ENCODE data around the gene SPAG5.
A peak's percentile ranks its signal among the peaks of the same experiment; 100 is the strongest.
"Not testable (repeated sequence)": the region's sequence is repeated elsewhere in the genome, so short reads cannot be mapped to it uniquely, and the experiment has no call there.

SPAG5 gene

DNA sequence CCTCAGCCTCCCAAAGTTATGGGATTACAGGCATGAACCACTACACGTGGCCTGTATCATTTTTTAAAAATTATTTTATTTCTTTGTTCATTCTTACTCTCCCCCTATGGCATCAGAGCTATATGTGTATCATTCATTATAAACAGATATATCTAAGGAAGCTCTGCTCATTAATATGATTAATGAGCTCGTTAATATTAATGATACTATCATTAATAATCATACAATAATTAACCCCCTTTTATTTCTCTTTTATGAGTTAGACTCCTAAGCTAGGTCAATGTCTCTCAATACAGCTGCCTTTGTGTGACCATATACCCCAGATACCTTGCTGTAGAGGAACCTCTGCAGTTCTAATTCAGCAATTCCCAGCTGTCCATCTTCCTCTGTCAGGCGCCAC, 19.6 kb upstream of the SPAG5 start:
- Mint-ChIP-seq H3K9me3 (no peaks in the 10 kb centered on the region), H3K36me3 (peaks cover 21% of the 10 kb centered on the region), H3K27ac (no peak overlapping the region), H3K4me1 (peaks cover 7% of the 10 kb centered on the region), H3K4me3 (no peak overlapping the region), H3K27me3 (no peaks in the 10 kb centered on the region)

DNA sequence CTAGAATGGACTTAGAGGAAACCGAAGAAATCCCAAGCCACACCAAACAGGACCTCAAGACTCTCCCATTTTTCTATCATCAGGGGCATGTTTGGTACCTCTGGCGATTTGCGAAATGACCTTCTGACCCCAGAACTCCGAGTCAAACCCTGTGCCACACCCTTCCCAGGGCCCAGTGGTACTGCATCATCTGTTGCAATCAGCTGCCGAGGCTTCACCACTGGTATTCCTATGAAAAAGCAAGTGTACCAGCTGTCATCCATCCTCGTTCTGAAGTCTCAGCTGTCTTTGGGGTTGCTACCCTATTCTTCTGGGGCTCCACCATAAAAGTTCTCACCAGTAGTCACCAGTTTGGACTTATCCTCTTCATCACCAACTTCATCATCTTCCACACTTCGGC, 17.5 kb upstream of the SPAG5 start:
- H3K27me3 Mint-ChIP-seq, result no peaks in the 10 kb centered on the region
- H3K27ac Mint-ChIP-seq, result no peak overlapping the region
- H3K36me3 Mint-ChIP-seq, result peaks cover 14% of the 10 kb centered on the region
- H3K4me3 Mint-ChIP-seq, result no peak overlapping the region
- peaks cover 14% of the 10 kb centered on the region for H3K4me1 Mint-ChIP-seq
- H3K9me3 Mint-ChIP-seq, result no peaks in the 10 kb centered on the region

DNA sequence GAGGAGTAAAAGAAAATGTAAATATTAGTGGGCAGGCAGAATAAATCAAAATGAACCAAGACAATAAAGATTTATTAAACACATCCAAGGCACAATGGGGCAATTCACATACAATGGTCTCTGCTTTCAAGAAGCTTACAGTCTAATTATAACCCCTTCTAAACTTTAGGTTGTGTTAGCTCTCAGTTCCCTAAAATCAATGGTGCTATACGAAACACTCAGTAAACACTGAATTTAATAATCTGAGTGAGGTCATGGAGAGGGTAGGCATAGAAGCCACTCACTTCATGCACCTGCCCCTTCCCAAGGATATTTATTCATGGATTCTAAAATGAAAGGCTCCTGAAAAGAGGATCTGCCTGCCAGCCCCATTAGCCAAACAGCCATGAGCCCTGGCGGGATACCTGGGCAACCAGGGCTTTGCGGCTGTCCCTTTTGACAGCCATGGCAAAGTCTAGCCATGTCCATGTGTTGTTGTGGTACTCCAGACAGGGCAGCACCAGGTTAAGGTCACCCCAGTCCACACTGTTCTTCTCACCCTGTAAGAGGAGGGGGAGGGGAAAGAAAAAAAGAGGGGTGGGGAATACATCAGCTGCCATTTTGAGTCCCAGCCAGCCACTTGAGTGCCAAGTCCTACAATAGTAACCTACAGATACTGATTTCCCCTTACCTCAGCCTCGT, 16.6 kb upstream of the SPAG5 start:
- peaks cover 12% of the 10 kb centered on the region for H3K36me3 Mint-ChIP-seq
- peaks cover 14% of the 10 kb centered on the region for H3K4me1 Mint-ChIP-seq
- no peak overlapping the region for H3K27ac Mint-ChIP-seq

GRCh38 chr17:28613931-28614381, 15.1 kb upstream of the SPAG5 start, which contains the start of gene RSKR:
Gene RSKR, minus strand, starts transcription at chr17:28614185. Its CDS starts 24 bp downstream, at chr17:28614161.
- Mint-ChIP-seq H3K36me3 (peaks cover 7% of the 10 kb centered on the region), H3K4me3 (no peak within 1 kb of the TSS), H3K4me1 (peaks cover 14% of the 10 kb centered on the region), H3K27me3 (no peaks in the 10 kb centered on the region), H3K27ac (no peak within 1 kb of the TSS), H3K9me3 (no peaks in the 10 kb centered on the region)

More for the DNA sequence above, 16.6 kb upstream of the SPAG5 start:
- H3K4me3 Mint-ChIP-seq, result no peak overlapping the region
- no peaks in the 10 kb centered on the region for H3K27me3 Mint-ChIP-seq
- no peaks in the 10 kb centered on the region for H3K9me3 Mint-ChIP-seq

GRCh38 chr17:28612936-28613872, 14.4 kb upstream of the SPAG5 start:
- Mint-ChIP-seq H3K4me1 (peaks cover 14% of the 10 kb centered on the region), H3K27ac (no peak overlapping the region), H3K9me3 (no peaks in the 10 kb centered on the region), H3K27me3 (no peaks in the 10 kb centered on the region), H3K36me3 (peaks cover 7% of the 10 kb centered on the region), H3K4me3 (no peak overlapping the region)

GRCh38 chr17:28612531-28612930, 13.7 kb upstream of the SPAG5 start:
- Mint-ChIP-seq H3K36me3 (peaks cover 7% of the 10 kb centered on the region), H3K9me3 (no peaks in the 10 kb centered on the region), H3K4me1 (peaks cover 14% of the 10 kb centered on the region), H3K4me3 (no peak overlapping the region), H3K27ac (no peak overlapping the region), H3K27me3 (no peaks in the 10 kb centered on the region)

GRCh38 chr17:28610376-28610775, 11.6 kb upstream of the SPAG5 start:
- Mint-ChIP-seq H3K4me3 (no peak overlapping the region), H3K27ac (peak overlapping the region; percentile 48), H3K36me3 (peaks cover 3% of the 10 kb centered on the region), H3K9me3 (no peaks in the 10 kb centered on the region), H3K4me1 (peaks cover 14% of the 10 kb centered on the region), H3K27me3 (no peaks in the 10 kb centered on the region)

- H3K9me3 Mint-ChIP-seq, H3K27ac Mint-ChIP-seq, H3K36me3 Mint-ChIP-seq, H3K27me3 Mint-ChIP-seq, H3K4me3 Mint-ChIP-seq, H3K4me1 Mint-ChIP-seq: not testable (repeated sequence)
Measured at GRCh38 chr17:28604031-28604430, 5.2 kb upstream of the SPAG5 start.

DNA sequence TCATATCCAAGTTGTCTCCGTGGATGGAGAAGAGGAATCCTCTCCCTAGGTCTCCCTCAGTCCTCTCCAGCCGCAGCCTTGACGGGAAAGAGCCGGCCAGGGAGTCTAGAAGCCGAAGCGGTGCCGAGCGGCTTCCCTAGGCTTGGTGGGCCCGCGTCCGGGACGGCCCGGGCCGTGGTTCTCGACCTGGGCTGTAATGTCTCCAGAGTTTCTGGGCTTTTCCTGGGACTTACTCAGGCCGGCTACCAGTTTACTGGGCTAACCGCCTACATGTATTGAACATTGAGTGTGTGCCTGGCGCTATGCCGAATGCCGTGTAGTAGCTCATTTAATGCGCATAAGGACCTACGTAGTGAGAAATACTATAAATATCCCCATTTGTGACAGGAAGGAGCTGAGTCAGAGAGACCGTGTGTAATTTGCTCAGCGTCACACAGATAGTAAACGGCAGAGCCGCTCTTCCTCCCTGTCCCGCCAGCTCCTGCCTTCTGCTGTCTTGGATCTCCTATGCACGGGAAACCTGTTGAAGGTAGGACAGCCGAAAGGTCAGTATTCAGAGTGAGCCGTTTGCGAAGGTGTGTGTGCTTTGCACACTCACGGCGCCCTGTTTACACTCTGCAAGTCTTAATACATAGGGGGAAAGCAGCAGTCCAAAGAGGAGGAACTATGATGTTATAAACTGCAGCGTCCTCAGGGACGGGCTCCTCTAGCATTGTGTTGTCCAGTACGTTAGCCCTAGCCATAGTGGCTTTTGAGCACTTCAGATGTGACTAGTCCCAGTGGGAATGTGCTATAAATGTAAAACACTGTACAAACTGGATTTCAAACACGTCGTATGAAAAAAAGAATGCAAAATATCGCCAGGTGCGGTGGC, 723 bp upstream of the SPAG5 start:
- Mint-ChIP-seq H3K27ac (peak overlapping the region; percentile 94), H3K9me3 (no peaks in the 10 kb centered on the region), H3K36me3 (no peaks in the 10 kb centered on the region), H3K4me3 (peak overlapping the region; percentile 93), H3K4me1 (peaks cover 22% of the 10 kb centered on the region), H3K27me3 (no peaks in the 10 kb centered on the region)

DNA sequence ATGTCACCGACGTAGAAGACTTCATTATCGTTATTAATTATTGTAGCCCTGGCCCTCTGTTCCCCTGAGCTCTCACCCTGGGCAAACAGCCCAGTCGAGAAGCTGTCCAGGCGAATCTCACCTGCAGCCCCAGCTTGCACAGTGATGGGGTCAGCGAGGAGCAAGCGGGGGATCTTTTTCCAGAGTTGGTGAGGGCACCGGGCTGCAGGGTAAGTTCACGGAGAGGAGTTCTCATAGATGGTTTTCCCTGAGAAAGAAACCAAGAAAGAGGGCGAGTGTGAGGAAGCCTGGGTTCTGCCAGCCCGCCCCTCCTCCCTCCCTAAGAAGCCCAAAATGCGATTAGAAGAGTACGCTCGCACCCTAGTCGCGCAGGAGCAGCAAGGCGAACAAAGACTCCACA, 436 bp downstream of the SPAG5 start:
- Mint-ChIP-seq H3K27me3 (no peaks in the 10 kb centered on the region), H3K4me1 (peaks cover 22% of the 10 kb centered on the region), H3K27ac (peak overlapping the region; percentile 94), H3K4me3 (peak overlapping the region; percentile 93), H3K36me3 (no peaks in the 10 kb centered on the region), H3K9me3 (no peaks in the 10 kb centered on the region)

- Mint-ChIP-seq H3K27ac (peak overlapping the region; percentile 94), H3K9me3 (no peaks in the 10 kb centered on the region), H3K4me3 (peak overlapping the region; percentile 93), H3K4me1 (peaks cover 22% of the 10 kb centered on the region), H3K36me3 (no peaks in the 10 kb centered on the region), H3K27me3 (no peaks in the 10 kb centered on the region)
Measured at GRCh38 chr17:28597606-28598383, 1.0 kb downstream of the SPAG5 start.

- Mint-ChIP-seq H3K4me1 (no peaks in the 10 kb centered on the region), H3K27ac (no peak overlapping the region), H3K9me3 (no peaks in the 10 kb centered on the region), H3K27me3 (no peaks in the 10 kb centered on the region), H3K36me3 (peaks cover 1% of the 10 kb centered on the region), H3K4me3 (no peak overlapping the region)
Measured at GRCh38 chr17:28592260-28592659, 6.6 kb downstream of the SPAG5 start.

- H3K36me3 Mint-ChIP-seq, result peaks cover 4% of the 10 kb centered on the region
- H3K4me3 Mint-ChIP-seq, result no peak overlapping the region
- no peaks in the 10 kb centered on the region for H3K27me3 Mint-ChIP-seq
- H3K4me1 Mint-ChIP-seq, result no peaks in the 10 kb centered on the region
- H3K27ac Mint-ChIP-seq, result no peak overlapping the region
- H3K9me3 Mint-ChIP-seq, result no peaks in the 10 kb centered on the region
Measured at GRCh38 chr17:28585851-28586250, 13.0 kb downstream of the SPAG5 start.

DNA sequence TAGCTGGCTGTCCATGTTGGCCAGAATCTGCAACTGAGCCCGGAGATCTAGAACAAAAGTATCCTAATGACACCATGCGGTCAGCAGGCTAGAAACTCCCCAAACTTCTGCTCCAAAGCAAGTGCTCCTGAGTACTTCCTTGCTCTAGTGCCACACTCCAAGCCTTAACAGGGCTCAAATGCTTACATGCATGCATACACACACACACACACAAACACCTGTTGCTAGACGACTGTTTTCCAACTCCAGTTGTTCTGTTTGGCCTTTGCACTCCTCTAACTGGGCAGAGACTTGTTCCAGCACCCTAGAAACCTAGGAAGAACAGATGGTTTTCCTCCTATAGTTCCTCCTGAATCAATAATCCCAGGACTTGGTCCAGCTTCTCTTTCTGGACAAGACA, 14.4 kb downstream of the SPAG5 start:
- no peaks in the 10 kb centered on the region for H3K9me3 Mint-ChIP-seq
- no peaks in the 10 kb centered on the region for H3K4me1 Mint-ChIP-seq
- no peak overlapping the region for H3K27ac Mint-ChIP-seq
- H3K27me3 Mint-ChIP-seq, result no peaks in the 10 kb centered on the region
- H3K4me3 Mint-ChIP-seq, result no peak overlapping the region
- peaks cover 4% of the 10 kb centered on the region for H3K36me3 Mint-ChIP-seq

DNA sequence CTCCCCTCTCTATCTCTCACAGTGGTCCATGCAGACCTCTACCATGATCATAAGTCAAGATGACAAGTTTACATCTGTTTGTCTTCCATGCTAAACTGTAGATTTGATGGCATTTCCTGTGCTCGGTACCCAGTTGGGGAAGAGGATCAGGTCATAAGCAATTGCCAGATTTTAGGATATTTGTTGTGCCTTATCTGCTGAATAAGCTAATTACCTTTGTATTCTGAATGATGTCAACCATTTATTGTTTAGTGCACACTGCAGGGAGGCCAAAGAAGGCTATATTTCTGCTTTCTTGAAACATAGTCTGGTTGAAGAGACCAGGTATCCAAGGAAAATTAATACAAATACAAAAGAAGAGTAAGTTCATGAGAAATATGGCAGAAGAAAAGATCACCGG, 16.3 kb downstream of the SPAG5 start:
- no peaks in the 10 kb centered on the region for H3K9me3 Mint-ChIP-seq
- no peaks in the 10 kb centered on the region for H3K4me1 Mint-ChIP-seq
- no peak overlapping the region for H3K4me3 Mint-ChIP-seq
- H3K27ac Mint-ChIP-seq, result no peak overlapping the region
- peaks cover 2% of the 10 kb centered on the region for H3K36me3 Mint-ChIP-seq
- no peaks in the 10 kb centered on the region for H3K27me3 Mint-ChIP-seq

Data from activated naive CD4-positive, alpha-beta T cell treated with anti-CD3 and anti-CD28 coated beads, Interleukin-2, amount 50 U/mL, for 24 hours (primary cell).